Measurements from ENCODE around the gene LMX1B.

The LMX1B gene

DNA sequence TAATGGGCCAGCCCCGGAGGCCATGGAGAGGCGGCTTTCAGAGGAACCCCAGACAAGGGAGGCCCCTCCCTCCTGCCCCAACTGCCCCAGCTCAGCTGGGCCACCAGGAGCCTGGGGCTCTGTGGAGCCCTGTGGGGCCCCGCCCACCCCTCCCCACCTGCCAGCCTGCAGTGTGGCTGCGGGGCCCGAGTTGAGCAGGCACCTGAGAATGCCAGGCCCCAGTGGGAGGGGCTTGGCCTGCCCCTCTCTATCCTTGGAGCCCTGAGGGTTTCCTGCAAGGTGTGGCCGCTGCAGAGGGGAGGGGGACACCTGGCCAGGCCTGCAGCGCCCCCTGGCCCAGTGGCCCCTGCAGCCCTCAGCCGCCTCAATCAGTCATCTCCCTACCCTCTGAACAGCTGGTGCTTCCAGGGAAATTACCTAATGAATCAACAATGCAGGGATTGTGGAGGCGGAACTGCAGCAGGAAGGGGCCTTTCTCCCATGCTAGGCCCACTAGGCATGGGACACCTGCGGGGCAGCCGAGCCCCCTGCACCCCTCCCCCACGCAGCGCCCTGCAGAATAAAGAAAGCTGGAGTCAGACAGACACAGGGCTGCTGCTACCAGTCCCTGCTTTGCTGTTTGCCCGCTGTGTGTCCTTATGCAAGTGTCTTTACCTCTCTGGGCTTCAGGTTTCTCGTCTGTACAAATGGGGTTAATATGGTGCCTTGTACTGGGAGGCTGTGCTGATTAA lies 48.0 kb downstream of the LMX1B start:
- no peak overlapping the region for H3K4me3 ChIP-seq (ENCODE audit: low read depth, low read length)
- POLR2A ChIA-PET: interaction anchor here (1.6 kb wide), 1 partner anchor 48 kb away, joined by 5 read pairs; the partner anchor contains the start of gene LMX1B
- CTCF ChIA-PET: interaction anchor here (0.8 to 1.5 kb wide), 5 partner anchors 13 to 55 kb away, joined by 3 to 9 read pairs (median 5); no protein-coding TSS in a partner anchor
- peaks cover 2% of the 10 kb centered on the region for H3K4me1 ChIP-seq (ENCODE audit: control insufficient read depth, insufficient read depth, low read length)
- TF ChIP-seq, protein P1, sequence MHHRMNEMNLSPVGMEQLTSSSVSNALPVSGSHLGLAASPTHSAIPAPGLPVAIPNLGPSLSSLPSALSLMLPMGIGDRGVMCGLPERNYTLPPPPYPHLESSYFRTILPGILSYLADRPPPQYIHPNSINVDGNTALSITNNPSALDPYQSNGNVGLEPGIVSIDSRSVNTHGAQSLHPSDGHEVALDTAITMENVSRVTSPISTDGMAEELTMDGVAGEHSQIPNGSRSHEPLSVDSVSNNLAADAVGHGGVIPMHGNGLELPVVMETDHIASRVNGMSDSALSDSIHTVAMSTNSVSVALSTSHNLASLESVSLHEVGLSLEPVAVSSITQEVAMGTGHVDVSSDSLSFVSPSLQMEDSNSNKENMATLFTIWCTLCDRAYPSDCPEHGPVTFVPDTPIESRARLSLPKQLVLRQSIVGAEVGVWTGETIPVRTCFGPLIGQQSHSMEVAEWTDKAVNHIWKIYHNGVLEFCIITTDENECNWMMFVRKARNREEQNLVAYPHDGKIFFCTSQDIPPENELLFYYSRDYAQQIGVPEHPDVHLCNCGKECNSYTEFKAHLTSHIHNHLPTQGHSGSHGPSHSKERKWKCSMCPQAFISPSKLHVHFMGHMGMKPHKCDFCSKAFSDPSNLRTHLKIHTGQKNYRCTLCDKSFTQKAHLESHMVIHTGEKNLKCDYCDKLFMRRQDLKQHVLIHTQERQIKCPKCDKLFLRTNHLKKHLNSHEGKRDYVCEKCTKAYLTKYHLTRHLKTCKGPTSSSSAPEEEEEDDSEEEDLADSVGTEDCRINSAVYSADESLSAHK (tag by site-specific recombination; IDR thresholded peaks at IDR 0.05): no peak
- TF ChIP-seq SP7 (tag by site-specific recombination; IDR thresholded peaks at IDR 0.05) (peak; percentile 56; the same call in 1 of the 2 replicates), ZNF629 (tag by site-specific recombination; IDR thresholded peaks at IDR 0.05) (0 out of 2 replicates have a peak, but pooled peaks have one; percentile 27), ZNF530 (tag by site-specific recombination; IDR thresholded peaks at IDR 0.05; ENCODE audit: low read depth) (no peak), GLI4 (tag by site-specific recombination; IDR thresholded peaks at IDR 0.05) (no peak), ZNF544 (tag by site-specific recombination; IDR thresholded peaks at IDR 0.05) (no peak), ZXDB (tag by site-specific recombination; IDR thresholded peaks at IDR 0.05) (0 out of 2 replicates have a peak, but pooled peaks have one; percentile 20), ZNF394 (tag by site-specific recombination; IDR thresholded peaks at IDR 0.05; ENCODE audit: borderline replicate concordance) (no peak), GLIS2 (tag by site-specific recombination; IDR thresholded peaks at IDR 0.05) (peak; percentile 33; the same call in 1 of the 2 replicates), GLIS1 (tag by site-specific recombination; IDR thresholded peaks at IDR 0.05) (peak; percentile 36; the same call in 1 of the 2 replicates), SP2 (tag by site-specific recombination; IDR thresholded peaks at IDR 0.05) (0 out of 2 replicates have a peak, but pooled peaks have one; percentile 16), ZNF776 (tag by site-specific recombination; IDR thresholded peaks at IDR 0.05; ENCODE audit: borderline replicate concordance) (no peak), ZNF768 (tag by site-specific recombination; IDR thresholded peaks at IDR 0.05) (peak; percentile 91), KLF10 (tag by site-specific recombination; IDR thresholded peaks at IDR 0.05) (peak; percentile 78), ZNF292 (tag by site-specific recombination; IDR thresholded peaks at IDR 0.05; ENCODE audit: borderline replicate concordance, low read depth) (no peak), ZFHX2 (tag by site-specific recombination; conservative IDR thresholded peaks at IDR 0.05) (peak; percentile 66), KLF17 (tag by site-specific recombination; IDR thresholded peaks at IDR 0.05) (0 out of 2 replicates have a peak, but pooled peaks have one; percentile 33), EGR2 (tag by site-specific recombination; IDR thresholded peaks at IDR 0.05; ENCODE audit: low read depth) (peak; percentile 12; the same call in 1 of the 2 replicates), ZBTB17 (tag by site-specific recombination; IDR thresholded peaks at IDR 0.05) (peak; percentile 25; the same call in 1 of the 2 replicates), PBX3 (CRISPR knock-in tag; IDR thresholded peaks at IDR 0.05) (no peak)
- TF ChIP-seq, protein P2, sequence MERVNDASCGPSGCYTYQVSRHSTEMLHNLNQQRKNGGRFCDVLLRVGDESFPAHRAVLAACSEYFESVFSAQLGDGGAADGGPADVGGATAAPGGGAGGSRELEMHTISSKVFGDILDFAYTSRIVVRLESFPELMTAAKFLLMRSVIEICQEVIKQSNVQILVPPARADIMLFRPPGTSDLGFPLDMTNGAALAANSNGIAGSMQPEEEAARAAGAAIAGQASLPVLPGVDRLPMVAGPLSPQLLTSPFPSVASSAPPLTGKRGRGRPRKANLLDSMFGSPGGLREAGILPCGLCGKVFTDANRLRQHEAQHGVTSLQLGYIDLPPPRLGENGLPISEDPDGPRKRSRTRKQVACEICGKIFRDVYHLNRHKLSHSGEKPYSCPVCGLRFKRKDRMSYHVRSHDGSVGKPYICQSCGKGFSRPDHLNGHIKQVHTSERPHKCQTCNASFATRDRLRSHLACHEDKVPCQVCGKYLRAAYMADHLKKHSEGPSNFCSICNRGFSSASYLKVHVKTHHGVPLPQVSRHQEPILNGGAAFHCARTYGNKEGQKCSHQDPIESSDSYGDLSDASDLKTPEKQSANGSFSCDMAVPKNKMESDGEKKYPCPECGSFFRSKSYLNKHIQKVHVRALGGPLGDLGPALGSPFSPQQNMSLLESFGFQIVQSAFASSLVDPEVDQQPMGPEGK (tag by site-specific recombination; IDR thresholded peaks at IDR 0.05): peak; percentile 37; the same call in 1 of the 2 replicates
- TF ChIP-seq, protein P3, sequence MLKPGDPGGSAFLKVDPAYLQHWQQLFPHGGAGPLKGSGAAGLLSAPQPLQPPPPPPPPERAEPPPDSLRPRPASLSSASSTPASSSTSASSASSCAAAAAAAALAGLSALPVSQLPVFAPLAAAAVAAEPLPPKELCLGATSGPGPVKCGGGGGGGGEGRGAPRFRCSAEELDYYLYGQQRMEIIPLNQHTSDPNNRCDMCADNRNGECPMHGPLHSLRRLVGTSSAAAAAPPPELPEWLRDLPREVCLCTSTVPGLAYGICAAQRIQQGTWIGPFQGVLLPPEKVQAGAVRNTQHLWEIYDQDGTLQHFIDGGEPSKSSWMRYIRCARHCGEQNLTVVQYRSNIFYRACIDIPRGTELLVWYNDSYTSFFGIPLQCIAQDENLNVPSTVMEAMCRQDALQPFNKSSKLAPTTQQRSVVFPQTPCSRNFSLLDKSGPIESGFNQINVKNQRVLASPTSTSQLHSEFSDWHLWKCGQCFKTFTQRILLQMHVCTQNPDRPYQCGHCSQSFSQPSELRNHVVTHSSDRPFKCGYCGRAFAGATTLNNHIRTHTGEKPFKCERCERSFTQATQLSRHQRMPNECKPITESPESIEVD (tag by site-specific recombination; IDR thresholded peaks at IDR 0.05): no peak
- H3K27ac ChIP-seq (ENCODE audit: extremely low read depth, low read depth, low read length): no peak overlapping the region
- no peaks in the 10 kb centered on the region for H3K36me3 ChIP-seq (ENCODE audit: control insufficient read depth in 2 of 2, insufficient read depth in 1 of 2, low read length in 2 of 2)
- H3K9me3 ChIP-seq (ENCODE audit: control insufficient read depth, insufficient read depth, low read depth, low read length): no peaks in the 10 kb centered on the region

Data from HEK293 (cell line).